Uterus (tissue), 2 donors: ENCODE measurements around the gene FAM53B.

ENCODE experiments used
- CTCF ChIP-seq, 4 experiments: fragments of 200-600 bp in 2 of 4; fragments of 450-650 bp in 2 of 4; sonication (generic) in 2 of 4; IDR thresholded peaks; one replicate each; pipeline ENCODE4 v1.5.1; 2016 to 2019; ENCODE audit warnings: antibody characterized with exemption in 4 of 4, mild to moderate bottlenecking in 2 of 4, moderate library complexity in 1 of 4
- POLR2A ChIP-seq, 2 donors: fragments of 450-650 bp; IDR thresholded peaks; one replicate each; pipeline ENCODE4 v1.6.1; 2016; ENCODE audit warnings: antibody characterized with exemption in 2 of 2, mild to moderate bottlenecking in 1 of 2, moderate library complexity in 1 of 2

GRCh38 chr10:124746992-124747391 is 2.8 kb upstream of the FAM53B start:
- TF ChIP-seq CTCF (IDR thresholded peaks at IDR 0.05) (no peak), POLR2A (IDR thresholded peaks at IDR 0.05) (no peak)
